ENCODE results near the gene NAV2.
"Not testable (repeated sequence)": the region's sequence is repeated elsewhere in the genome, so short reads cannot be mapped to it uniquely, and the experiment has no call there.

The NAV2 gene

DNA sequence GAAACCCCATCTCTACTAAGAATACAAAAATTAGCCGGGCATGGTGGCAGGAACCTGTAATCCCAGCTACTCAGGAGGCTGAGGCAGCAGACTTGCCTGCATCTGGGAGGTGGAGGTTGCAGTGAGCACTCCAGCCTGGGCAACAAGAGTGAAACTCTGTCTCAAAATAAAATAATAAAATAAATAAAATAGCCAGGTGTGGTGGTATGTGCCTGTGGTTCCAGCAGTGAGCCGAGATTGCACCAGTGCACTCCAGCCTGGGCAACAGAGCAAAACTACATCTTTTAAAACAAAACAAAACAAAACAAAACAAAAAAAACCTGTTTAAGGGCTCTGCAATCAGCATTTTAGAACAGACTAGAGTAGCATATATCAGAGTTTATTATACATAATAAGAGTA, 214.8 kb downstream of the NAV2 start:
- DNase-seq (ENCODE audit: low read depth): not testable (repeated sequence)

DNA sequence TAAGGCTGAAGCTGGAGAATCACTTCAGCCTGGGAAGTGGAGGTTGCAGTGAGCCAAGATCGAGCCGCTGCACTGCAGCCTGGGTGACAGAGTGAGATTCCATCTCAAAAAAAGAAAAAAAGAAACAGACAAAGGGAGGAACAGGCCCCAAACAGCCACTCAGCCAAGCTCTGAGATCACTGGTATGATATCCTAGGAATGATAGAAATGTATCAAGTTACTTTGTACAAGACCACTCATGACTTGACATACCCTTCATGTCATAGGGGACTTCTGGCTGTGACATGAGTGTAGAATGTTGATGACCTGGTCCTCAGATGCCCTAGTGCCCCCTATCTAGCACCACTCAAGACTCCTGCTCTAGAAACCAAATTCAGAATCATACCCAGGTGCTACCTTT, 216.5 kb downstream of the NAV2 start:
- DNase-seq (ENCODE audit: low read depth): no peak

DNA sequence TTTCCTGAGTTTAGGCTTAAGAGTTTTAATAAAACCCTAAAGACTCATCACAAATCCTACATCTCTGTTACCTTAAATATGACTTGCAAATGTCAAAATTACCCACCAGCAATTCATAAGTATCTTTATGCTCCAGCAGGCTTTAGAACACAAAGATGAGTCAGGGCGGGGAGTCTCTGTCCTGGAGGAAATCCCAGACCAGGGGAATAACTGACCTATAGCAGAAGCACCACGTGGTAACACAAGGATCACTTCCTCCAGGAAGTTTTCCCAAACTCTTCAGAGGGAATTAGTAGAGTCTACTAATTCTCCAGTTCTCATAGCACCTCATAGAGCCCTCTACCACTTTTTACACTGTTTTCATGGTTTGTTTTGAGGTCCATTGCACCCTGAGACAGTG, 217.0 kb downstream of the NAV2 start:
- DNase-seq (ENCODE audit: low read depth): no peak

DNA sequence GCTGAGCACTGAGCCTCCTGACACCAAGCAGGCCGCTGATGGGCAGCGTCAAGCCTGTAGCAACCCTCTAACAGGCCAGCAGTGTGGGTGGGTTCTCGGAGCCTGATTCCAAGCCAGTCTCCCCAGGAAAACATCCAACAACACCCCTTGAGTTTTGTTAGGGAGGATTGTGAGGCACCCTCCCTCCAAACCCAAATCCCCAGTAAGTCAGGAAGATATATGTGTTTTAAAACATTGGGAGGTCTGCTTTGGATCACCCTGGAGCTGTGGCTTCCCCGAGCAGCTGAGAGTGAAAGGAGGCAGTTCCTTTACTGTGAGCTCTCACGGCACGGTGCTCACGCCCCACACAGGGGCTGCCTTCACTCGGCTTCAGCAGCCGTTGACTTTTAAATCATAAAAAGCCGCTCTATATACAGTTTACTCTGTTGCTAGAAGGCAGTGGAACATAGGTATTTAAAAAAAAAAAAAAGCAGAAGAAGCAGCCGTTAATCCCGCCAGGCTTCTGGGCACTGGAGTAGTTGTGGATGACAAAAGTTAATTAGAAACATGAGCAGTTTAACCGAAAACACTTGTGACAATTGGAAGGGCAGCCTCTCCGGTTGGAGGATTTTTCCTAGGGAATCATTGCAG, 218.6 kb downstream of the NAV2 start:
- no peak for DNase-seq (ENCODE audit: low read depth)

DNA sequence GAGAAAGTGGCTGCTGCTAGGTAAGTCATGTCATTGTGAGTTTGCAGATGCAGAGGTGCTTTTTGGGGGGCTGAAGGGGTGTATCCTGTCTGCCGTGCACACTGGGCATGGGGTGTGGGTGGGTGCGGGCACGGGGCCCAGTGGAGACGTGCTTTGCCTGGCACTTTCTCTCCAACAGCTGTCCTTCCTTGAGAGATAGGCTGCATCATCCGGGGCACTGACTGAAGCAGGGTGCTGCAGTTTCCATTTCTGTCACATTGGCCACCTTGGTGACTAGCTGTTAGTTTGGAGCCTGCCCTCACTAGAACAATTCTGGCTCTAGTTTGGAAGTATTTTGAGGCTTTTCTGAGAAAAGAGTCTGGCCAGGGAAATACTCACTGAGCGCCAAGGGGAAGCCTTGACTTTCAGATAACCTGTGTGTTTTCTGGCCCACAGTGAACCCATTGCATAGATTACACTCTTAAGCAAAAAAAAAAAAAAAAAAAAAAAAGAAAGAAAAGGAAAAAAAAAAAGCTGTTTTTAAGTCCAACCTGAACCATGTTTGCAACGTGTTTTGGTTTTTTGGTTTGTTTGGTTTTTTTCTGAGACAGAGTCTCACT, 219.2 kb downstream of the NAV2 start:
- no peak for DNase-seq (ENCODE audit: low read depth)

DNA sequence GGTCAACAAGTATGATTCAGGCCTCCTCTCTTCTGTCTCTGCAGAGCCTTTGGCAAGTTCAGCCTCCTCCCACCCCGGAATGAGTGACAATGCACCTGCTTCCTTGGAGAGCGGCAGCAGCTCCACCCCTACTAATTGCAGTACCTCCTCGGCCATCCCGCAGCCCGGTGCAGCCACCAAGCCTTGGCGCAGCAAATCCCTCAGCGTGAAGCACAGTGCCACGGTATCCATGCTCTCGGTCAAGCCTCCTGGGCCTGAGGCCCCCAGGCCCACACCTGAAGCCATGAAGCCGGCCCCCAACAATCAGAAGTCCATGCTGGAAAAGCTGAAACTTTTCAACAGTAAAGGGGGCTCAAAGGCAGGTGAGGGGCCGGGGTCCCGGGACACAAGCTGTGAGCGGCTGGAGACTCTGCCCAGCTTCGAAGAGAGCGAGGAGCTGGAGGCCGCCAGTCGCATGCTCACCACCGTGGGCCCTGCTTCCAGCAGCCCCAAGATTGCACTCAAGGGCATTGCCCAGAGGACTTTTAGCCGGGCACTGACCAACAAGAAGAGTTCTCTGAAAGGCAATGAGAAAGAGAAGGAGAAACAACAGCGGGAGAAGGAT, 220.6 kb downstream of the NAV2 start:
- DNase-seq (ENCODE audit: low read depth): no peak

DNA sequence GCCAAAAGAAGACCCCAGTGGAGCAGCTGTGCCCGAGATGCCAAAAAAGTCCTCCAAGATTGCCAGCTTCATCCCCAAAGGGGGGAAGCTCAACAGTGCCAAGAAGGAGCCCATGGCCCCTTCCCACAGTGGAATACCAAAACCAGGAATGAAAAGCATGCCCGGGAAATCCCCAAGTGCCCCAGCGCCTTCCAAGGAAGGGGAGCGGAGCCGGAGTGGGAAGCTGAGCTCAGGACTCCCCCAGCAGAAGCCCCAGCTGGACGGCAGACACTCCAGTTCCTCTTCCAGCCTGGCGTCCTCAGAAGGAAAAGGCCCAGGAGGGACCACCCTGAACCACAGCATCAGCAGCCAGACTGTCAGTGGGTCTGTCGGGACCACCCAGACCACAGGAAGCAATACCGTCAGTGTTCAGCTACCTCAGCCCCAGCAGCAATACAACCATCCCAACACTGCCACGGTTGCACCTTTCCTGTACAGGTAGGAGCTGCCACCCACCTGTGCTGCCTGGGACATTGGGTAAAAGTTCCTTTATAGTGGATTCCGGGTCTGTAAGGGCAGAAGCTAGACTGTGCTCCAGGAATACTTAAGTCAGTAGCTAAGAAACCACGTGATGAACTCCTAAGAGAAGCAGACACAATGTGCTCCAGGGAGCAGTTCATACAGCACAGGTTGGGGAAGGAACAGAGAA, 221.3 kb downstream of the NAV2 start:
- no peak for DNase-seq (ENCODE audit: low read depth)

DNA sequence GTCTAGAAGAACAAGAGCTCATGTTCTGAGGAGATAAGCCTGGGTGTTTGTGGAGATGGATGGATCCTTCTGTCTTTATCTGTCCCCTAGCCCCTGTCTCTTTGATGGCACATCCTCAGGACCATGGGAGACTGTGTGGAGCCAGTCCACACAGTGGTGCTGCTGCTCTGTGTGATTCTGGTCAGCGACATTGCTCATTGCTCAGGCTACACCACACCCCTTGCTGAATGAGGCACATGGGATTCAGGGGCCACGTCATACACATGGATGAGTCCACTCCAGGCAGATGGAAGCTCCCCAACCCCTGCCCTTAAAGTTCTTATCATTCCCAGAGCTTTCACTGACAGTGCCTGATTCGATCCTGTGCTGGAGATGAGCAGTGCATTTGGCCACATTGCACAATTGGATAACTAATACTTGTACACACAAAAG, 222.2 kb downstream of the NAV2 start:
- DNase-seq (ENCODE audit: low read depth): no peak

DNA sequence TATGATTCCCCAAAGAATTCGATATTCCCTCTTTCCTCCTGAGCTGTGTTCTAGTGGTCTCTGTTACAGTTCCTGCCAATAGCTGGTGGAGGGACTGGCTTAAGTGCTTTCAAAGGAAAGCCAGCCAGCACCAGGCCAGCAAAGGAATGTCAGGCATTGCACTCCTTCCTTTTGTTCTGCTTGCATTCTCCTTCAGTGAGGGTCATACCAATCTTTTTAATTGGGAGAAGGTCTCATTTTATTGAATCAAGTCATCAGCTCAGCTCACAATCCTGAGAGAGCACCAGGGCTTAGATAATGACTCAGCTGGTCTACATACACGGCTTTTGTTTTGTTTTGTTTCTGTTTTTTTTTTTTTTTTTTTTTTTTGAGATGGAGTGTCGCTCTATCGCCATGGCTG, 222.9 kb downstream of the NAV2 start:
- DNase-seq (ENCODE audit: low read depth): no peak

DNA sequence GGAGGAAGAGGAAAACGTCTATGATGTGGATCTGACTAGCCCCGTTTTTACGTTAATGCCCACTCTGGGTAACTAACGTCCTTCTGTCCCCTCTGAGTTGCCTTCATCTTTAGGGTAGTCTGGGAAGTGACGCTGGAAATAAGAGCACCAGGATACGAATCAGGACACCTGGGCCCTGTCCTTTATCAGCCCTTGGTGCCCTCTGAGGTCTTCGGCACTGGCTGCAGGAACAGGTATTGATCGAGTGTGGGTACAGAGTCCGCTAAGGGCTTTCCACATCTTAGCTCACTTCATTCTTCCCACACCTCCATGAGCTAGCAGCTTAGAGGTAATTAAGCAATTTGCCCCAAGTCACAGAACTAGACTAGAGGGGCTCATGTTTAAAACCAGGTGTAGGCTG, 223.8 kb downstream of the NAV2 start:
- DNase-seq (ENCODE audit: low read depth): no peak

DNA sequence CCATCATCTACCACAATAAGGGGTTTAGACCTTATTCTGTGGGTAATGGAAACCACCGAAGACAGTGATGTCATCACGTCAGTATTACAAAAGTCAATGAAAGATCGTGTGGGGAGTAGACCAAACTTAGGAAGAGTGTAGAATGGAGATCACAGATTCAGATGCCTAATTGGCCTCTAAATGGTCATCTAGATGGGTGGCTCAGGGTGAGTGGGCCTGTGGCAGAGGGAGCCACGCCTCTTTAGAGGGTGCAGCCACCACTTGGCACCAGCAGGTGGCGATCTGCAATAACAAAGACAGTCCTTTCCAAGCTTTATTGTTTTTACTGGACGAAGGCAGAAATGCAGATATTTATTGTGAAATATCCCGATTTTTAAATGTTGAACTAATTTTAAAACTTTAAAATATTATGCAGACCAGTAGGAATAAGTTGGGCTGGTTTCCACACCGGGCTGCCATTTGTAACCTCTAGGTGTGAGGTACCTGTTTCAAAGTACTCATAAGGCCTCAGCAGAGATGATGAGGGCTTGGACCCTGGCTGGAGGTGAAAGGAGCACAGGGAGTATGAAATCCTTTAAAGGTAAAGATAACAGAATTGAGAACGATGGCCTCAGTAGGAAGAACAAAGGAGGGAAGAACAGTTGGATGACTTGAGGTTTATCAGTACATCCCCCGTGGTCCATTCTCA, 225.7 kb downstream of the NAV2 start:
- no peak for DNase-seq (ENCODE audit: low read depth)

DNA sequence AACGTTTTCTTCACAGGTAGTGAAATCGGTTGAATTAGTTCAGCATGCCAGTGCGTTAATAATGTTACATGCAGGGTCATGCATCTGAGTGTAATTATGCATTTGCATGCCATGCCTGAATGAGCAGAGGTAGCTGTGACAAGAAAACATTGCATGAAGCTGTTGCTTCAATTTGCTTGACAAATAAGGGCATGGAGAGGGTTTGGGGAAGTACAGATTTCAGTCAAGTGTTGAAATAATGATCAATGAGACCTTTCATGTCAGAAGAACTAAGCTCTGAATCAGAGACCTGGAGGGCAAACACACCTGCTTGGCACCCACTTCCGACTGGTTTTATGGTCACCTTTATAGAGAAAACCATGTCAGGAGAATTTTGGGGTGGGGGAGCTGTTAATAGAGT, 226.2 kb downstream of the NAV2 start:
- no peak for DNase-seq (ENCODE audit: low read depth)

DNA sequence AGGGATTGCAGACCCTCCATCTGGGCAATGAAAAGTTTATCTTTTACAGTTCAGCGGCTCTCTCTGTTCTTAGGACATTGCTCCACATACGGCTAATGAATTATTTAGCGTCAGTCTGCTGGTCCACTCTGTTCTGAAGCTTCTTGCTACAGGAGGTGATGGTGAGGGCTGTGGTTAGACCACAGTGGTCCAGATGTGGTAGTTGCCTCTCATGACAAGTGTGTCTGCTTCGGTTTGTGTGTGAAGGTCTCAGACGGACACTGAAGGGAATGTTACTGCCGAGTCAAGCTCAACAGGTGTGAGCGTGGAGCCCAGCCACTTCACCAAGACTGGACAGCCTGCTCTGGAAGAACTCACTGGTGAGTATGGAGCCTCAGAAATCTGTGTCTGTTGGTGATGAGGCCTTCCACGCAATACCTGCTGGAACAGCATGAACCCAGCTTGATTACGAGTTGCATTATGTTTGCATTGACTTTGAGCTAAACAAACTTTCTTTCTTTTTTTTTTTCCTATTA, 226.8 kb downstream of the NAV2 start:
- DNase-seq (ENCODE audit: low read depth): no peak

DNA sequence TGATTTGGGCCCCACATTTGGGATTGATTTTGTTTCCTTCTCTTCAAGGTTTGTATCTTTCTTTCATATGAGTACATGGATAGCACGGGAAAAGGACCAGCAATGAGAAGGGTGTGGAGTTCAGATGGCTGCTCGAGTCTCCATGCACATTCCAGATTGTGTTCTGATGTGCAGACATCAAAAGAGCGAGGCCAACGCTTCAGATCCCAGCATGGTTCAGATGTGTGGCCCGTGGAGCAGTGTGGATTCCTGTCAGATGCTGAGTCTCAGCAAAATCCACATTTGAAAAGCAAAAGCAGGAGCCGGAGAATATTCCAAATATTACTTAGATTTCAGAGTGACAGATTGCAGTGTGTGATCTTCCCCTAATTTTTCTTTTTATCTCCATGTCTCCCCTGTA, 228.2 kb downstream of the NAV2 start:
- no peak for DNase-seq (ENCODE audit: low read depth)

DNA sequence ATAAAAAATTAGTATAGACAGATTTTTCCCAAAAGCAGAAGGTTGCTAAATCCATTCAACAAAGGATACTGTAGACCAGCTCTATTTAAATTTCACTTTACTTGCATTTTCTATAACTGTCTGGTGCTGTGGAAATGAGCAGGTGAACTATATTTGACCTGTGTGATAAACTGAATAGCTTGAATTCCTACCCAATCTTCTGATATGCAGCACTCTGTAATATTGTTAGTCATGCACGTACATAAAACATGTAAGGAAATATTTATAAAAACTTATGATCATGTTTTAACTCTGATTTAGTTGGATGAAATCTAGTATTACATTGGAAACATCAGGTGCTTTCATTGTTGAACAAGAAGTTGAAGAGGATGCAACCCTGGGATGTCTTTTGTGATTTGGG, 234.0 kb downstream of the NAV2 start:
- no peak for DNase-seq (ENCODE audit: low read depth)

DNA sequence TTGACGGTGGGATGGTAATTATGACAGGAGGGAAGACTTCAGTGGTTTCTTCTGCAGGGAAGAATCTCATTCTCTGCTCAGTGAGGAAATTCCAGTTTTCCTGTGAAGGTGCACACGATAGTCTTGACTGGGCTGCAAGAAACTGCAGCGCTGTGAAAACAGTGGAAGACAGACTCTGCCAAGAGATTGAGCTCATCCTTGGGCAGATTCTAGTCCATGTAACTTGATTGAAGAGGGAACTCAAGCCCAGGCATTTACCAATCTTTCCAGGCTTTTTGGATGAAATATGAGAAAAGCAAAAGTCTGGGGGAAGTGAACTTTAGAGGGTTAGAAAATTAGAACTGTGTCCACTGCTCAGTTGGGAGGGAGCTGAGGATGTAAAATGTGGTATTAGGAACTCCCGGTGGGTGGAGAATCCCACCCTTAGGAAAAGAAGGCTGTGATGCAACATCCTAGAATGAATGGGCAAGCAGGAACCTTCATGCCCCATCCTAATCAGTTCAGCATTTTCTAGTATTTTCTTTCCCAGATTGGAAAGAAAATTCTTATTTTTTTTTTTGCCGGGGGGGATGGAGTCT, 235.0 kb downstream of the NAV2 start:
- no peak for DNase-seq (ENCODE audit: low read depth)

DNA sequence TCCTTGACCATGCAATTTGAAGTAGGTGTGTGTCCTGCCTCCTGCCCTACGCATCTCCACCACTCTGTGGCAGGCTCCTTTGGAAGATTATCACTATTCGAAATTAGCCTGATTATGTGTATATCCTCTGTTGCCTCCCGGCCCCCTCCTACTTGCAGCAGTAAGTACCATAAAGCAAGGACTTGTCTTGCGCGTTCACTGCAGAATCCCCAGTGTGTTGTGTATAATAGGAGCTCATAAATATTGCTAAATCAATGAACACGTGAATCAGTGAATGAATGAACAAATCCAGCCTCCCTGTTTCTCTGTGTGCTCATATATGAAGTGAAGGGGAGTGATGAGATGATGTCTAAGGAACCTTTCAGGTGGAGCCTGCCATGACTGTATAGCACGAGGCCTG, 237.0 kb downstream of the NAV2 start:
- DNase-seq (ENCODE audit: low read depth): no peak

DNA sequence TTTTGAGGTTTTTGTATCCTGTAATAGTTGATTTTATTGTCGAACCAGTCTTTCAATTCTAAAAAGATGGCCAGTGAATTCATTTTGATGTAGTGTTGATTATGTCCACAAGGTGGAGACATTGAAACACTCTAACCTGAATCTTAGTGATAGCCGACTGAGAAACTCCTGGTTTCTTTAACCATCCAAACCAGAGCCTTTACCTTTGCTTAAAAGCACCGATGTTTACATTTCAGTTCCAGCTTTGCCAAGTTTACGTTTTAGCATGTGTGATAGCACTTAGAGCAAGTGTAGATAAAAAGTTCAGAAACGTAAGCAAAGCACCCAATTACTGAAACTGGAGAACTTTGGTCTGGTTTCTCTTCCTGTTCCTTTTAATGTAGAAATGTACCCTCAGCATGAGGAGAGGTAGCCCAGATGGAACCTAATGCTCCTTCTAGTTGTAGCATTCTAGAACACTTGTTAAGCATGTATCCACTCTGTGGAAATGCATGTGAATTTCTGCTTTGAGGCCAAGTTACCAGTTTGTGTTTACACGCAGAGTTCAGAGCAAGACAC, 239.0 kb downstream of the NAV2 start:
- no peak for DNase-seq (ENCODE audit: low read depth)

DNA sequence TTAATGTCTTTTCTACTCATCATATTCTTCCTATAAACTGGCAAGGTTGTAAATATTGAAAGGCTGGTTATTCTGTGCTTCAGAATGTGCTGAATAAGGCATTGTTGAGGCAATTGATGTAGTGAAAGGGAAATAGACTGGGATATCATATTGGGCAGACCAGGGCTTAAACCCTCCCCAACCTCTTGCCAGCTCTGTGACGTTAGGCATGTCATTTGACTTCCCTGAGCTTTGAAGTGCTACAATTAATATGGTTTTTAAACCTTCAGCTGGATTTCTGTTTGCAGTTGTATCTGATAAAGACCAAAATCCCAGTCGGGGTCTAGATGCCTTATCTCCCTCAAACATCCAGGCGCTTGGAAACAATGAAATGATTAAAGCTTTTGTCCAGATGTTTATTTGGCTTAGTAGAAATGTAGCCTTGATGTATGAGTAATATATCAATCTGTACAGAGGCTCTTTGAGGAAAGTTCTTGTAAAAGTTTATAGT, 239.5 kb downstream of the NAV2 start:
- DNase-seq (ENCODE audit: low read depth): no peak

DNA sequence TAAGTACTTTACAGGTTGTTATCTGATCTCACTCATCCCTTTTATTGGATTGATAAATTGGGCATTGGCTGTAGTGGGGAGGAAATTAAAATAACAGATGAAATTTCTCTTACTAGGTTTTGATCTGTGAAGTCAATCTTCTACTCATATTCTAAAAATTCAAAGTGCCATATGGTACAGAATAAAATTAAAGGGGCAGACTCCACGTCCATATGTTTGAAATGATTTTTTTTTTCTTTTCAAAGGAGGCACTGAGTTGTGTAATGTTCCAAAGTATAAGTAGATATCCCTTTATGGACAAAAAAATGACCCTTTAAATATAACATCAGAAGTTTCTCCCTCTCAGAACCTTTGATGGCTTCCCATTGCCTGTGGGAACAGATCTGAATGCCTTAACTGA, 240.3 kb downstream of the NAV2 start:
- DNase-seq (ENCODE audit: low read depth): no peak

DNA sequence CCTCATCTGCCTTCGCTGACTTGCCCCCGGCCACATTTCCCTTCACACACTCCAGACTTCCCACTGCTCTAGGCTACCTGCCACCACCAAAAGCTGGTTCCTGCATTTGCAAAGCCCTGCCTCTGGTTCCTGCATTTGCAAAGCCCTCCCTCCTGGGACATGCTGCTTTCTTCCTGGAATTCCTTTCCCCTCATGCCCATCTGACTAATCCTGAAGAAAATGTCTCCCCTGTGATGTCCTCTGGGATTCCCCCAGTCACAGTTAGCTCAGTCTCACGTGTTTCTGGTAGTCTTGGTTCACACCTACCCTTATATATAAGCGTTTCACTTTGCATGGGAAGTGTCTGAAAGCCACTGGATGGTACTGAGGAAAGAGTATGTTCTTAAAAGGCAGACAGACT, 240.7 kb downstream of the NAV2 start:
- DNase-seq (ENCODE audit: low read depth): no peak

DNA sequence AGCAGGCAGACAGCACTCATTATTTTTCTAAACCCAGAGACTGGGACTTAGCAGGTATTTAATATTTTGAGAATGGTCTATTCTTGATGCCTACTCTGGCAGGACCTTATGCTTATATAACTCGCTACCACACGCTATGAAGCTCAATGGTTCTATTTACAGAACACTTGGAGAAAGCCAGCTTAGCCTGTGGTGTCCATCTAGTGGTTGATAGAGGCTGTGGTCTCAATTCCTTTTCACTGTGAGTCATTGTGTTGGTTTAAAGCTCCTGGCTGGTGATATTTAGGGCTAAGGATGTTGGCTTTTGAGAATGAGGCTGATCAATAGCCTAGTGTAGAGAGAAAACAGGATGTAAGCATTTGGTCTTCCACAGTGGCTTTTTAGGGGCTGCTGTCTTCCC, 241.3 kb downstream of the NAV2 start:
- no peak for DNase-seq (ENCODE audit: low read depth)
